Esophagus (tissue), 2 donors: ENCODE data around the gene SORCS2. TPM values are rescaled to one million over a fixed set of nuclear protein-coding genes. Genes with fewer than 3 reads are reported as not detected.

Experiments used
- H3K27ac ChIP-seq, 2 donors: one replicate each; pipeline ENCODE4 v1.5.1; 2013; ENCODE audit warnings: low read depth in 2 of 2, mild to moderate bottlenecking in 2 of 2, inconsistent platforms in 1 of 2, low read length in 1 of 2, moderate library complexity in 1 of 2
- H3K27me3 ChIP-seq, 2 donors: one replicate each; pipeline ENCODE4 v1.6.1; 2013; ENCODE audit warnings: low read length in 2 of 2, control low read depth in 1 of 2, mild to moderate bottlenecking in 1 of 2; ENCODE audit not compliant: insufficient read depth in 2 of 2, control insufficient read depth in 1 of 2
- H3K36me3 ChIP-seq, 2 donors: one replicate each; pipeline ENCODE4 v1.6.1; 2013; ENCODE audit warnings: low read length in 1 of 2; ENCODE audit not compliant: control insufficient read depth in 2 of 2, insufficient read depth in 2 of 2
- H3K4me1 ChIP-seq, 2 donors: one replicate each; pipeline ENCODE4 v1.6.1; 2013; ENCODE audit warnings: low read length in 1 of 2; ENCODE audit not compliant: control insufficient read depth in 2 of 2, insufficient read depth in 2 of 2
- H3K4me3 ChIP-seq, 2 donors: one replicate each; pipeline ENCODE4 v1.5.1; 2013; ENCODE audit warnings: low read length in 2 of 2, mild to moderate bottlenecking in 2 of 2, low read depth in 1 of 2, moderate library complexity in 1 of 2
- H3K9me3 ChIP-seq, 2 donors: one replicate each; pipeline ENCODE4 v1.6.1; 2013; ENCODE audit warnings: mild to moderate bottlenecking in 2 of 2, low read depth in 1 of 2, low read length in 1 of 2, moderate library complexity in 1 of 2; ENCODE audit not compliant: control insufficient read depth in 2 of 2, insufficient read depth in 1 of 2
- WGBS, 2 donors: extraction: QIAGEN DNeasy Blood & Tissue Kit; methylation state at CpG; one replicate each; pipeline ENCODE4 v1.1.7; 2013; 5-methylcytosine and 5-hydroxymethylcytosine counted together
- polyA plus RNA-seq, 2 donors: library from polyadenylated mRNA; stranded (reverse); fragments of 200-250 nt; gene quantifications; one replicate each; pipeline ENCODE4 v1.2.3, GENCODE V29; 2013
- donor health status: healthy with polysubstance abuse.
- donor health status: Bipolar disorder and iron deficiency.

SORCS2 gene
- polyA plus RNA-seq, 2 donors: 1.1 to 1.2 TPM

DNA sequence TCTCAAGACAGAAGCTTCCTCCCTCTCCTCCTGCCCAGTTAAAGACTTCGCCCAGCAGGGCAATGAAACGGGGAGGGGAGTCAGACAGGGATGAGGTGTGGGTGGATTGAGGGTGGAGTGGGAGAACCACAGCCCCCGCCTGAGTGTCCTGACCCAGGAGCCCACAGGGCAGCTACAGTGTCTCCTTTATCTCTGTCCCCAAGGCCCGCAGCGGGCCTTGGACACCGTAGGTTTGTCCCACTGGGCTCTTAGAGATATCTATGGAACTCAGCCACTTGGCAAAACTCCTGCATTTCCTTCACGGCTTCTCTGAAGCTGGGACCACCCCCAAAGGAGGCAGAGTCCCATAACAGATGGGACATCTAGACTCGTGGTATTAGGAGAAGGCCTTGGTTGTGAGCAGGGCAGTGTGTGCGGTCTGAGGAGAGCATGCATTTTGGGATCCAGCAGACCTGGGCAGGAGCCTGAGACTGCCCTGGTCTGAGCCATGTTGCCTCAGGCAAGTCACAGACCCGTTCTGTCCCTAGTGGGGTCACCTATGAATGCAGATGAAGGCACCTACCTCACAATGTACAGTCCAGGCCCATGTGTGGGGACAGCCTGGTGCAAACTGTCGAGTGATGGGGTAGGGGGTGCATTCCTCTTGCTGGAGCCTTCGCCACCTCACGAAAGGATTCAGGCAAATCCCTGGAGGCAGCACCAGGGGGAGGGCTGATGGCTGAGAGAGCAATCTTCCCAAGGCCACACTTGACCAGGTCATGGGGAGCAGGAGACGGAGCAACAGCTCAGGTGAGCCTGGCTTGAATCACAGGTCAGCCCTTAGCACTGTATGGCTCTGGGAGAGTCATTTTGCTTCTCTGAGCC is 468.1 kb downstream of the SORCS2 start:
- WGBS, 2 donors: 79 to 80% methylated on average over 14 of the region's 14 CpGs
- Histone ChIP-seq H3K27me3 (no peaks in the 10 kb centered on the region), H3K4me3 (no peak overlapping the region), H3K9me3 (no peaks in the 10 kb centered on the region), H3K4me1 (peaks cover 0 to 3% of the 10 kb centered on the region in 2 donors), H3K27ac (no peak overlapping the region), H3K36me3 (no peaks in the 10 kb centered on the region)

DNA sequence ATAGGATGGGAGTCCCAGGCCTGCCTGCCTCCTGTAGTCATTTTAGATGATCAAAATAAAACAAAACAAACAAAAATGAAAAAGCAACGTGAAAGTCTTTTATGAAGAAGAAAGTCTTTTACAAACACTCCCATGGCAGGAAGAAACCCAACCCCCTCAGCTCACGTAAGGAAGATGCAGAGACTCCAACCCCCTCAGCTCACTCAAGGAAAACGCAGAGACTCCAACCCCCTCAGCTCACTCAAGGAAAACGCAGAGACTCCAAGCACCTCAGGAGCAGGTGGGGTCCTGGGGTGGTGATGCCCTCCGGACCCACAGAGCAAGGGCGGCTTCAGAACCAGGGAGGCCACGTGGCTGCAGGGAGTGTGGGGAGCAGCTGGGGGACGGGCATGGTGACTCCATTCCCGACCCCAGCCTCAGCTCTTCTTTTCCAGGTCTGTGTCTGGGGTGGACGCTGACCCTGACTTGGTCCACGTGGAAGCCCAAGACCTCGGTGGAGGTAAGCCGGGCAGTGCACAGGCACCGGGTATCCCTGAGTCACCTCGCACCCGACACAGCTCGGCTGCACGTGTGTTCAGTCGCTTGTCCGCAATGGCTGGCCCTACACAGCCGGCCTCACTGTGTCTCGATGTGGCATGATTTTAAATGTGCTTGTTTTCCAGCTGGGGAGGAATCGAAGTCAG is 468.9 kb downstream of the SORCS2 start:
- Histone ChIP-seq H3K9me3 (no peaks in the 10 kb centered on the region), H3K36me3 (no peaks in the 10 kb centered on the region), H3K27ac (no peak overlapping the region), H3K4me3 (no peak overlapping the region), H3K4me1 (peaks cover 0 to 3% of the 10 kb centered on the region in 2 donors), H3K27me3 (no peaks in the 10 kb centered on the region)
- 86 to 89% methylated on average over 23 of the region's 23 CpGs for WGBS, 2 donors

GRCh38 chr4:7661846-7662506 is 469.6 kb downstream of the SORCS2 start:
- Histone ChIP-seq H3K4me1 (peaks cover 0 to 3% of the 10 kb centered on the region in 2 donors), H3K9me3 (peaks cover 0 to under 1% of the 10 kb centered on the region in 2 donors), H3K27me3 (no peaks in the 10 kb centered on the region), H3K36me3 (no peaks in the 10 kb centered on the region), H3K4me3 (no peak overlapping the region), H3K27ac (no peak overlapping the region)
- 72 to 75% methylated on average over 13 of the region's 13 CpGs for WGBS, 2 donors

DNA sequence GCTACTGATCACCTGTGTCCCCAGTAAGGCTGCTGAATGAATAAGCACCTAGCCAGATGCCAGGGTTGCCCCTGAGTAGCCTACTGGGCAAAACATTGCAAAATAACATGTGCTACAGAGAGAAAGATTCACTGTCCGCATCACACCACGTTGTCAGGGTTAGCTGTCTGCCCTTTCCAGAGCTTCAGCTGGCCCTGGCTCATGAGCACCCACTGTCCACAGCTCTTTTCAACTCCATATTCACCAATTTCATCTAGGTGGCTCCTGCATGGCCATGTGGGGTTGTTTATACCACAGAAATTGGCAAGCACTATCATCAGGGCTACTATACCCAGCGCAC is 470.1 kb downstream of the SORCS2 start:
- WGBS, 2 donors: 90 to 94% methylated on average over 3 of the region's 3 CpGs
- Histone ChIP-seq H3K4me3 (no peak overlapping the region), H3K27me3 (no peaks in the 10 kb centered on the region), H3K4me1 (peaks cover 0 to 3% of the 10 kb centered on the region in 2 donors), H3K27ac (no peak overlapping the region), H3K36me3 (no peaks in the 10 kb centered on the region), H3K9me3 (peaks cover 0 to 2% of the 10 kb centered on the region in 2 donors)

GRCh38 chr4:7663075-7663541 is 470.8 kb downstream of the SORCS2 start:
- peaks cover 0 to 2% of the 10 kb centered on the region in 2 donors for H3K9me3 ChIP-seq
- 69 to 73% methylated on average over 2 of the region's 2 CpGs for WGBS, 2 donors
- H3K4me3 ChIP-seq: no peak overlapping the region
- no peaks in the 10 kb centered on the region for H3K36me3 ChIP-seq
- H3K4me1 ChIP-seq: peaks cover 0 to 3% of the 10 kb centered on the region in 2 donors
- no peak overlapping the region for H3K27ac ChIP-seq
- H3K27me3 ChIP-seq: no peaks in the 10 kb centered on the region

- peaks cover 0 to 2% of the 10 kb centered on the region in 2 donors for H3K9me3 ChIP-seq
- peaks cover 0 to 3% of the 10 kb centered on the region in 2 donors for H3K4me1 ChIP-seq
- WGBS, 2 donors: 89 to 90% methylated on average over 20 of the region's 20 CpGs
- no peaks in the 10 kb centered on the region for H3K36me3 ChIP-seq
- no peaks in the 10 kb centered on the region for H3K27me3 ChIP-seq
- no peak overlapping the region for H3K4me3 ChIP-seq
- H3K27ac ChIP-seq: no peak overlapping the region
These were observed 471.8 kb downstream of the SORCS2 start for GRCh38 chr4:7664106-7664505.

- peaks cover 0 to 3% of the 10 kb centered on the region in 2 donors for H3K4me1 ChIP-seq
- H3K27ac ChIP-seq: no peak overlapping the region
- 89 to 91% methylated on average over 3 of the region's 3 CpGs for WGBS, 2 donors
- H3K36me3 ChIP-seq: no peaks in the 10 kb centered on the region
- no peaks in the 10 kb centered on the region for H3K27me3 ChIP-seq
- no peak overlapping the region for H3K4me3 ChIP-seq
- H3K9me3 ChIP-seq: peaks cover 0 to 2% of the 10 kb centered on the region in 2 donors
These were observed 473.0 kb downstream of the SORCS2 start for GRCh38 chr4:7665321-7665720.

DNA sequence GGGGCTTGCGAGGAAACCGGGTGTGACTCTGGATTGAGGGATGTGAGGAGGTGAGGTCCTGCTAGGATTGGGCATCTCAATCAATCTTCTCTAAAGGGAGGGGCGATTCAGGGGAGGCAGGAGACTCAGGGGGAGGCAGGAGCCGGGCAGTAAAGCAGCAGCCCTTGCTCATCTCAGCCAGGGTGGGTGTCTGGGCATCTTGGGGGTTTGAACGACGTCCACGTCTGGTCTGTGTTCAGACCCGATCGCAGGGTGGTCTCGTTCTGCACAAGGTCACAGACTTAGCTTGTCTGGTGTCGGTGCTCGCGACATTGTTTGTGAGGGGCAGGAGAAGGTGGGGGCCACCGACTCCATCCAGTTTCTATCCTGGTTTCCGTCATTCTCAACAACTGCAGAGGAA is 473.7 kb downstream of the SORCS2 start:
- H3K36me3 ChIP-seq: no peaks in the 10 kb centered on the region
- peaks cover 0 to 3% of the 10 kb centered on the region in 2 donors for H3K4me1 ChIP-seq
- peaks cover 0 to 2% of the 10 kb centered on the region in 2 donors for H3K9me3 ChIP-seq
- H3K27me3 ChIP-seq: no peaks in the 10 kb centered on the region
- H3K27ac ChIP-seq: no peak overlapping the region
- H3K4me3 ChIP-seq: no peak overlapping the region
- WGBS, 2 donors: 86 to 91% methylated on average over 15 of the region's 15 CpGs

- peaks cover 0 to 3% of the 10 kb centered on the region in 2 donors for H3K4me1 ChIP-seq
- no peaks in the 10 kb centered on the region for H3K36me3 ChIP-seq
- H3K9me3 ChIP-seq: peaks cover 0 to 2% of the 10 kb centered on the region in 2 donors
- 95% methylated on average over 6 of the region's 6 CpGs for WGBS, 2 donors
- no peak overlapping the region for H3K4me3 ChIP-seq
- no peak overlapping the region for H3K27ac ChIP-seq
- no peaks in the 10 kb centered on the region for H3K27me3 ChIP-seq
These were observed 474.4 kb downstream of the SORCS2 start for GRCh38 chr4:7666744-7667143.
